ENCODE results near the gene HCRTR1.

- TF ChIP-seq EZH2 (IDR thresholded peaks at IDR 0.05; ENCODE audit: low read length, unreplicated experiment) = no peak
- no peak for TF ChIP-seq CTCF (conservative IDR thresholded peaks at IDR 0.05; ENCODE audit: low read depth, low read length)
Observed at GRCh38 chr1:31640179-31640578, 22.7 kb downstream of the HCRTR1 start.
